Right lobe of liver (tissue), 4 donors: ENCODE results near the gene TMEM200A.

Experiments used
- POLR2A ChIP-seq: fragments of 450-650 bp; IDR thresholded peaks from one replicate; pipeline ENCODE4 v1.6.1; 2017; ENCODE audit warnings: antibody characterized with exemption, mild to moderate bottlenecking
- TF ChIP-seq, protein P1 (sequence below), 4 donors: fragments of 200-600 bp in 3 of 4; fragments of 450-650 bp in 1 of 4; IDR thresholded peaks; one replicate each; pipeline versions ENCODE4 v1.5.1 to v1.8.0; 2016 to 2022; ENCODE audit warnings: antibody characterized with exemption in 4 of 4, mild to moderate bottlenecking in 2 of 4
- donor health status: DM: no; HTN: no; CAD: no.
- donor health status: DM: no; HTN: no; CAD: no.
- donor health status: DM: no; HTN: yes; CAD: no.

DNA sequence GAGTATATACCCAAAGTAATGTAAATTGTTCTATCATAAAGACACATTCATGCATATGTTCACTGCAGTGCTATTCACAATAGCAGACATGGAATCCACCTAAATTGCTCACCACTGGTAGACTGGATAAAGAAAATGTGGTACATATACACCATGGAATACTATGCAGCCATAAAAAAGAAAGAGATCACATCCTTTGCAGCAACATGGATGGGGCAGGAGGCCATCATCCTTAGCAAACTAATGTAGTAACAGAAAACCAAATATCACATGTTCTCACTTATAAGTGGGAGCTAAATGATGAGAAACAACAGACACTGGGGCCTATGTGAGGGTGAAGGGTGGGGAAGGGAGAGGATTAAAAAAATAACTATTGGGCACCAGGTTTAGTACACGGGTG lies 11.5 kb upstream of the TMEM200A start:
- TF ChIP-seq, protein P1, sequence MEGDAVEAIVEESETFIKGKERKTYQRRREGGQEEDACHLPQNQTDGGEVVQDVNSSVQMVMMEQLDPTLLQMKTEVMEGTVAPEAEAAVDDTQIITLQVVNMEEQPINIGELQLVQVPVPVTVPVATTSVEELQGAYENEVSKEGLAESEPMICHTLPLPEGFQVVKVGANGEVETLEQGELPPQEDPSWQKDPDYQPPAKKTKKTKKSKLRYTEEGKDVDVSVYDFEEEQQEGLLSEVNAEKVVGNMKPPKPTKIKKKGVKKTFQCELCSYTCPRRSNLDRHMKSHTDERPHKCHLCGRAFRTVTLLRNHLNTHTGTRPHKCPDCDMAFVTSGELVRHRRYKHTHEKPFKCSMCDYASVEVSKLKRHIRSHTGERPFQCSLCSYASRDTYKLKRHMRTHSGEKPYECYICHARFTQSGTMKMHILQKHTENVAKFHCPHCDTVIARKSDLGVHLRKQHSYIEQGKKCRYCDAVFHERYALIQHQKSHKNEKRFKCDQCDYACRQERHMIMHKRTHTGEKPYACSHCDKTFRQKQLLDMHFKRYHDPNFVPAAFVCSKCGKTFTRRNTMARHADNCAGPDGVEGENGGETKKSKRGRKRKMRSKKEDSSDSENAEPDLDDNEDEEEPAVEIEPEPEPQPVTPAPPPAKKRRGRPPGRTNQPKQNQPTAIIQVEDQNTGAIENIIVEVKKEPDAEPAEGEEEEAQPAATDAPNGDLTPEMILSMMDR (IDR thresholded peaks at IDR 0.05) = no peak
- no peak for TF ChIP-seq POLR2A
